ENCODE measurements around the gene CYP4F11.

DNA sequence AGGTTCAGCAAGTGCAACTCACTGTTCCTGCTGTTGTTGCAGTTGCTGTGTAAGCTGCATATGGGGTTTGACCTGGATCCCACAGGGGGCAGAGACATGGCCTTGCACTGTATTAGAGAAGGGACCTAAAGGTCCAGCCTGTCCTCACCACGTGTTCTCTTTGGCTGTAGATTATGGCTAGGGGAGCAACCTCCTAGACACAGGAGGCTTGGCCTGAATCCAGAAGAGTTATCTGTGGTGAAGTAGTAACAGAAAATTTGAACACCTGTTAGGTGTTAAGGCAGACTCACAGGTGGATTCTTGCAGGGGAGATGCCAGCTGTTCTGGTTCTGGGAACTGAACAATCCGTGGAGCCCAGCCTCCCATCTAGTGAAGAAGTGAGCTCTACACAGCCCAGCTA is 3.4 kb upstream of the CYP4F11 start:
- TF ChIP-seq CTCF (IDR thresholded peaks at IDR 0.05; ENCODE audit: low read length) (no peak), EZH2phosphoT487 (IDR thresholded peaks at IDR 0.05; ENCODE audit: low read length) (no peak), EZH2 (optimal IDR thresholded peaks at IDR 0.05; ENCODE audit: low read depth, low read length) (no peak)
